HG03521 (cell line): ENCODE measurements around the gene FAM234A.
A peak's percentile ranks its signal among the peaks of the same experiment; 100 is the strongest.
"Not testable (repeated sequence)": the region's sequence is repeated elsewhere in the genome, so short reads cannot be mapped to it uniquely, and the experiment has no call there.

Source experiments
- ATAC-seq: cut with Tn5 transposase; IDR thresholded peaks from one replicate; pipeline ENCODE4 v1.9.1; 2021; ENCODE audit warnings: mild to moderate bottlenecking, moderate library complexity; ENCODE audit not compliant: unreplicated experiment

Gene FAM234A

GRCh38 chr16:234468-235305, at the start of gene FAM234A:
Gene FAM234A (plus strand): TSS chr16:234821. CDS start chr16:254414, 19,593 bp downstream.
- ATAC-seq: peak; percentile 77

GRCh38 chr16:185213-185612, 49.4 kb upstream of the FAM234A start:
- no peak for ATAC-seq

GRCh38 chr16:185691-186090, 48.9 kb upstream of the FAM234A start:
- ATAC-seq: no peak

GRCh38 chr16:187330-187729, 47.3 kb upstream of the FAM234A start:
- no peak for ATAC-seq

- no peak for ATAC-seq
These were observed 45.9 kb upstream of the FAM234A start for GRCh38 chr16:188674-189073.

- no peak for ATAC-seq
These were observed 44.9 kb upstream of the FAM234A start for GRCh38 chr16:189604-190186.

- no peak for ATAC-seq
These were observed 42.8 kb upstream of the FAM234A start for GRCh38 chr16:191831-192230.

- ATAC-seq: no peak
These were observed 41.9 kb upstream of the FAM234A start for GRCh38 chr16:192686-193085.

- ATAC-seq: no peak
These were observed 41.2 kb upstream of the FAM234A start for GRCh38 chr16:193441-193840.

GRCh38 chr16:194516-194915, 40.1 kb upstream of the FAM234A start:
- no peak for ATAC-seq

GRCh38 chr16:200388-200787, 34.2 kb upstream of the FAM234A start:
- ATAC-seq: no peak

- ATAC-seq: no peak
These were observed 31.4 kb upstream of the FAM234A start for GRCh38 chr16:203246-203645.

- ATAC-seq: not testable (repeated sequence)
These were observed 30.6 kb upstream of the FAM234A start for GRCh38 chr16:204046-204445.

- ATAC-seq: not testable (repeated sequence)
These were observed 25.3 kb upstream of the FAM234A start for GRCh38 chr16:209359-209758.

GRCh38 chr16:211631-212180, 22.9 kb upstream of the FAM234A start:
- ATAC-seq: not testable (repeated sequence)

GRCh38 chr16:212999-213398, 21.6 kb upstream of the FAM234A start:
- no peak for ATAC-seq

GRCh38 chr16:220021-220420, 14.6 kb upstream of the FAM234A start:
- no peak for ATAC-seq

GRCh38 chr16:228151-228851, 6.3 kb upstream of the FAM234A start:
- no peak for ATAC-seq

GRCh38 chr16:228852-229730, 5.5 kb upstream of the FAM234A start, which contains the start of gene LUC7L:
Gene LUC7L (minus strand): TSS chr16:229449. CDS start chr16:229339, 110 bp downstream.
- ATAC-seq: peak; percentile 87

GRCh38 chr16:229731-230281, 4.8 kb upstream of the FAM234A start:
- ATAC-seq: no peak
